ENCODE results near the gene NMUR2. TPM values are rescaled to one million over a fixed set of nuclear protein-coding genes. Genes with fewer than 3 reads are reported as not detected.

The NMUR2 gene
- total RNA-seq, 4 donors from 2014 or later, result not detected

GRCh38 chr5:152397581-152397980 is 7.5 kb downstream of the NMUR2 start:
- H3K36me3 ChIP-seq, result no peaks in the 10 kb centered on the region
- H3K27ac ChIP-seq, result no peak overlapping the region
- H3K9me3 ChIP-seq, result no peaks in the 10 kb centered on the region
- H3K27me3 ChIP-seq, result no peaks in the 10 kb centered on the region
- H3K4me3 ChIP-seq, result no peak overlapping the region
- DNase-seq, result no peak
- intact Hi-C loops (cut with DNase I; ENCODE audit: low total_unique reads), result no loop called here
- in situ Hi-C loops (cut with MboI; ENCODE audit: low sequenced_read_pairs in 4 of 4), result no loop called here
- H3K4me1 ChIP-seq, result no peaks in the 10 kb centered on the region
- TF ChIP-seq POLR2A (IDR thresholded peaks at IDR 0.05), result no peak
- TF ChIP-seq CTCF (IDR thresholded peaks at IDR 0.05 in 4 of 5, conservative IDR thresholded peaks at IDR 0.05 in 1 of 5), result no peak
- ATAC-seq, result no peak

DNA sequence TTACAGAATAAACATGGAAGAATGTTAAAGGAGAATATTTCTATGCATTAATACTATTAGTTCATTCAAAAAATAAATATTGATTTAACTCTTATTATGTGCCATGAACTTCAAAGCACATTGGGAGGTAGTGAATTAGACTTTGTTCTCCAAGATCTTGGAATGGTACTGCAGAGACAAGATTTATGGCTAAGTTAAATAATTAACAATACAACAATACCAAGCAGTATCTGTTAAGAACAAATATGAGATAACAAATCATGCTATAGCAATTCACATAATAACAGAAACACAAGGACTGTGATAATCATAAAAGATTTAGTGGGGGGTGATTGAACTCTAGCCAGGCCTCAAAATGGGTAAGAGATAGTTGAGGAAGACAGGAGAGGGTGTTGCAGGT is 11.6 kb downstream of the NMUR2 start:
- no peak for TF ChIP-seq POLR2A (IDR thresholded peaks at IDR 0.05)
- Histone ChIP-seq H3K4me3 (no peak overlapping the region), H3K27ac (no peak overlapping the region), H3K36me3 (no peaks in the 10 kb centered on the region), H3K4me1 (no peaks in the 10 kb centered on the region), H3K9me3 (no peaks in the 10 kb centered on the region), H3K27me3 (no peaks in the 10 kb centered on the region)
- in situ Hi-C loops (cut with MboI; ENCODE audit: low sequenced_read_pairs in 4 of 4), result no loop called here
- intact Hi-C loops (cut with DNase I; ENCODE audit: low total_unique reads), result no loop called here
- DNase-seq (no peak), ATAC-seq (no peak)

- H3K9me3 ChIP-seq, result no peaks in the 10 kb centered on the region
- no peak overlapping the region for H3K4me3 ChIP-seq
- no peak for DNase-seq
- TF ChIP-seq CTCF (IDR thresholded peaks at IDR 0.05 in 4 of 5, conservative IDR thresholded peaks at IDR 0.05 in 1 of 5) (no peak), POLR2A (IDR thresholded peaks at IDR 0.05) (no peak)
- no peak overlapping the region for H3K27ac ChIP-seq
- intact Hi-C loops (cut with DNase I; ENCODE audit: low total_unique reads) (no loop called here), in situ Hi-C loops (cut with MboI; ENCODE audit: low sequenced_read_pairs in 4 of 4) (no loop called here)
- no peak for ATAC-seq
- H3K36me3 ChIP-seq, result no peaks in the 10 kb centered on the region
- H3K4me1 ChIP-seq, result no peaks in the 10 kb centered on the region
- no peaks in the 10 kb centered on the region for H3K27me3 ChIP-seq
Measured at GRCh38 chr5:152389208-152389849, 15.8 kb downstream of the NMUR2 start.

DNA sequence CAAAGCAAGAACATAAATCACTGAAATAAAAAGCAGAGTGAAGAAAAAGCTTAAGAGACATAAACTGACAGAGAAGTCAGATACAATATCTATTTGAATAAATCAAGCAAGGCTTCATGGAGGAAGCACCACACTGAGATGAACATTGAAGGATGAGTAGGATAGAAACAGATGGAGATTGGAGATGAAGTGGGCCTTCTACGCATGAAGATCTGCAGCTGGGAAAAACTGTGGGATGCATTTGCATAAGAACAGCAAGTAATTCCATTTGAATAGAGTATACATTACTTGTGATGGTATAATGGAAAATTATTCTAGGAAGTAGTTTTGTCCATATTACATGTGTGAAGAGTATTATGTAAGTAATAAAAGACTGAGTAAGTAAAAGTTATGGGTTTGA is 16.5 kb downstream of the NMUR2 start:
- TF ChIP-seq CTCF (IDR thresholded peaks at IDR 0.05 in 4 of 5, conservative IDR thresholded peaks at IDR 0.05 in 1 of 5) (no peak), POLR2A (IDR thresholded peaks at IDR 0.05) (no peak)
- intact Hi-C loops (cut with DNase I; ENCODE audit: low total_unique reads) (no loop called here), in situ Hi-C loops (cut with MboI; ENCODE audit: low sequenced_read_pairs in 4 of 4) (no loop called here)
- H3K36me3 ChIP-seq, result no peaks in the 10 kb centered on the region
- H3K4me3 ChIP-seq, result no peak overlapping the region
- no peaks in the 10 kb centered on the region for H3K27me3 ChIP-seq
- H3K9me3 ChIP-seq, result no peaks in the 10 kb centered on the region
- no peak for ATAC-seq
- DNase-seq, result no peak
- no peak overlapping the region for H3K27ac ChIP-seq
- no peaks in the 10 kb centered on the region for H3K4me1 ChIP-seq

GRCh38 chr5:152380415-152381123 is 24.5 kb downstream of the NMUR2 start:
- DNase-seq (no peak), ATAC-seq (peak in 1 of 2 donors; percentile 55)
- Histone ChIP-seq H3K4me3 (no peak overlapping the region), H3K9me3 (no peaks in the 10 kb centered on the region), H3K36me3 (no peaks in the 10 kb centered on the region), H3K4me1 (no peaks in the 10 kb centered on the region), H3K27me3 (no peaks in the 10 kb centered on the region), H3K27ac (no peak overlapping the region)
- no peak for TF ChIP-seq CTCF (IDR thresholded peaks at IDR 0.05 in 4 of 5, conservative IDR thresholded peaks at IDR 0.05 in 1 of 5)
- TF ChIP-seq POLR2A (IDR thresholded peaks at IDR 0.05), result no peak
- intact Hi-C loops (cut with DNase I; ENCODE audit: low total_unique reads), result no loop called here
- in situ Hi-C loops (cut with MboI; ENCODE audit: low sequenced_read_pairs in 4 of 4), result no loop called here

Measured in gastrocnemius medialis (tissue), 4 donors.